ENCODE results near the gene CELF5.

Gene CELF5

GRCh38 chr19:3186160-3186688 is 38.2 kb upstream of the CELF5 start:
- peak overlapping the region; percentile 98 for H3K9ac ChIP-seq (ENCODE audit: low read length)
- H3K79me2 ChIP-seq (ENCODE audit: insufficient read depth, low read length): peaks cover 36% of the 10 kb centered on the region
- H3K9me2 ChIP-seq (ENCODE audit: low read depth, low read length): no peaks in the 10 kb centered on the region
- no peaks in the 10 kb centered on the region for H3K9me3 ChIP-seq (ENCODE audit: low read length)
- no peaks in the 10 kb centered on the region for H4K20me1 ChIP-seq (ENCODE audit: insufficient read depth, low read length)
- H3K27ac ChIP-seq (ENCODE audit: low read depth, low read length, poor library complexity, severe bottlenecking): no peak overlapping the region
- H3K4me1 ChIP-seq (ENCODE audit: insufficient read depth, low read length, severe bottlenecking): peaks cover 25% of the 10 kb centered on the region
- H3K36me3 ChIP-seq (ENCODE audit: insufficient read depth, low read length): peaks cover 14% of the 10 kb centered on the region; the same call in 1 of the 2 replicates
- no peaks in the 10 kb centered on the region for H3F3A ChIP-seq (ENCODE audit: insufficient read depth, low read length)
- H3K4me3 ChIP-seq (ENCODE audit: low read depth, low read length, poor library complexity, severe bottlenecking): peak overlapping the region; percentile 91
- no peaks in the 10 kb centered on the region for H3K27me3 ChIP-seq (ENCODE audit: insufficient read depth, low read length)
- H3K4me2 ChIP-seq (ENCODE audit: low read length): peak overlapping the region; percentile 99
- H2AFZ ChIP-seq (ENCODE audit: low read length): no peak overlapping the region
- TF ChIP-seq EZH2 (IDR thresholded peaks at IDR 0.05; ENCODE audit: borderline replicate concordance, low read length): no peak
- no peak for TF ChIP-seq CTCF (IDR thresholded peaks at IDR 0.05; ENCODE audit: low read length)

- Histone ChIP-seq H4K20me1 (ENCODE audit: insufficient read depth, low read length) (no peaks in the 10 kb centered on the region), H3K36me3 (ENCODE audit: insufficient read depth, low read length) (peaks cover 17% of the 10 kb centered on the region; the same call in 1 of the 2 replicates)
Observed at GRCh38 chr19:3186891-3187661, 37.4 kb upstream of the CELF5 start.

More at GRCh38 chr19:3186891-3187661, 37.4 kb upstream of the CELF5 start:
- peak overlapping the region; percentile 99 for H3K4me2 ChIP-seq (ENCODE audit: low read length)
- no peaks in the 10 kb centered on the region for H3K9me2 ChIP-seq (ENCODE audit: low read depth, low read length)
- H3K27me3 ChIP-seq (ENCODE audit: insufficient read depth, low read length): no peaks in the 10 kb centered on the region
- H3K4me1 ChIP-seq (ENCODE audit: insufficient read depth, low read length, severe bottlenecking): peaks cover 25% of the 10 kb centered on the region
- no peak overlapping the region for H3K27ac ChIP-seq (ENCODE audit: low read depth, low read length, poor library complexity, severe bottlenecking)
- H3K9me3 ChIP-seq (ENCODE audit: low read length): no peaks in the 10 kb centered on the region
- H3K79me2 ChIP-seq (ENCODE audit: insufficient read depth, low read length): peaks cover 36% of the 10 kb centered on the region
- no peaks in the 10 kb centered on the region for H3F3A ChIP-seq (ENCODE audit: insufficient read depth, low read length)
- peak overlapping the region; percentile 98 for H3K9ac ChIP-seq (ENCODE audit: low read length)
- H3K4me3 ChIP-seq (ENCODE audit: low read depth, low read length, poor library complexity, severe bottlenecking): peak overlapping the region; percentile 91
- TF ChIP-seq CTCF (IDR thresholded peaks at IDR 0.05; ENCODE audit: low read length) (no peak), EZH2 (IDR thresholded peaks at IDR 0.05; ENCODE audit: borderline replicate concordance, low read length) (no peak)
- no peak overlapping the region for H2AFZ ChIP-seq (ENCODE audit: low read length)
